ENCODE measurements around the gene GLG1.

DNA sequence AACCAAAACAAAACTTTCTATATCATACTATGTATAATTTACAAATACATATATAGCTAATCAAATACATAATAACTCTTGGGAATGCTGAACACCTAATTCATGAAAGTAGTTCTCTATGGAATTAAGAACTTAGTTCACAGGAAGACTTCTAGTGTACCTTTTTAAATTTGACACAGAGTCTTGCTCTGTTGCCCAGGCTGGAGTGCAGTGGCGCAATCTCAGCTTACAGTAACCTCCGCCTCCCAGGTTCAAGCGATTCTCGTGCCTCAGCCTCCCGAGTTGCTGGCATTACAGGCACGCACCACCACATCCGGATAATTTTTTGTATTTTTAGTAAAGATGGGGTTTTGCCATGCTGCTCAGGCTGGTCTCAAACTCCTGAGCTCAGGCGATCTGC lies 35.1 kb upstream of the GLG1 start:
- TF ChIP-seq, protein P1, sequence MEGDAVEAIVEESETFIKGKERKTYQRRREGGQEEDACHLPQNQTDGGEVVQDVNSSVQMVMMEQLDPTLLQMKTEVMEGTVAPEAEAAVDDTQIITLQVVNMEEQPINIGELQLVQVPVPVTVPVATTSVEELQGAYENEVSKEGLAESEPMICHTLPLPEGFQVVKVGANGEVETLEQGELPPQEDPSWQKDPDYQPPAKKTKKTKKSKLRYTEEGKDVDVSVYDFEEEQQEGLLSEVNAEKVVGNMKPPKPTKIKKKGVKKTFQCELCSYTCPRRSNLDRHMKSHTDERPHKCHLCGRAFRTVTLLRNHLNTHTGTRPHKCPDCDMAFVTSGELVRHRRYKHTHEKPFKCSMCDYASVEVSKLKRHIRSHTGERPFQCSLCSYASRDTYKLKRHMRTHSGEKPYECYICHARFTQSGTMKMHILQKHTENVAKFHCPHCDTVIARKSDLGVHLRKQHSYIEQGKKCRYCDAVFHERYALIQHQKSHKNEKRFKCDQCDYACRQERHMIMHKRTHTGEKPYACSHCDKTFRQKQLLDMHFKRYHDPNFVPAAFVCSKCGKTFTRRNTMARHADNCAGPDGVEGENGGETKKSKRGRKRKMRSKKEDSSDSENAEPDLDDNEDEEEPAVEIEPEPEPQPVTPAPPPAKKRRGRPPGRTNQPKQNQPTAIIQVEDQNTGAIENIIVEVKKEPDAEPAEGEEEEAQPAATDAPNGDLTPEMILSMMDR (IDR thresholded peaks at IDR 0.05 in 4 of 5, conservative IDR thresholded peaks at IDR 0.05 in 1 of 5) = no peak
- no peak for TF ChIP-seq POLR2A (IDR thresholded peaks at IDR 0.05)
